ENCODE data around the gene B3GNT3.

The B3GNT3 gene

GRCh38 chr19:17862711-17863519 lies 68.0 kb downstream of the B3GNT3 start:
- DNase-seq: no peak

Measured in activated CD4-positive, alpha-beta T cell treated with anti-CD3 and anti-CD28 coated beads, Interleukin-2, amount 50 U/mL, for 16 hours (primary cell).